ENCODE measurements around the gene SAE1. TPM values are rescaled to one million over a fixed set of nuclear protein-coding genes. Genes with fewer than 3 reads are reported as not detected.
A peak's percentile ranks its signal among the peaks of the same experiment; 100 is the strongest.

Gene SAE1
- total and polyA plus RNA-seq, 2 experiments from 2014 or later = 115 to 236 TPM

DNA sequence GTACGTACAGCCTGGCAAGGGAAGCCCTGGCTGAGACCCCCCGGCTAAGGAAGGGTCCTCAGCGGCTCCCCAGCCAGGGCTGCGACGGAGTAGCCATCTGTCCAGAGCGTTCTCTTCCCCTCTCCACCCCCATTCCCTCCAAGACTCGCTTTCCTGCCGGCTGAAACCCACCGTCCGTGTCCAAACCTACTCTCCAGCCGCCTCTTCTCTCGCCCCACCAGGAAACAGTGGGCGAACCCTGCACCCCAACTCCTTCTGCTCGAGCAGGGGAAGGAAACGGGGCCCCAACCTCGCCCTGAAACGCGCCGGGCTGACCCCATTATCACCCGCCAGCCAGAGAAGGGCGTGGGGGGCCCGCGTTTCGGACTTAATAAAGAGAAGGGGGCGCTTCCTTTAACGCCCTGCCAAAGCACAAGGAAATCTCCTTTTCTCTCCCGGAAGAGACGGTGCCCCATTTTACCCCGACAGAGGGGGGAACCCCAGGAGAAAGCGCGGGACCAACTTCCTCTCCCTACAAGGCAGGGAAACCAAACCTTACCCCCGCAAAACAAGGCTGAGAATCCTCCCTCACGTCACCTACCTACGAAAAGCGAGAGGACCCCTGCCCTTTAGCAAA is 19.5 kb upstream of the SAE1 start (continued):
- TF ChIP-seq CTCF (conservative IDR thresholded peaks at IDR 0.05; ENCODE audit: low read depth in 2 of 2) (no peak), STAT1 (IDR thresholded peaks at IDR 0.05; ENCODE audit: unreplicated experiment) (no peak)

GRCh38 chr19:47111682-47112165 is 18.9 kb upstream of the SAE1 start:
- Histone ChIP-seq H3K79me2 (replicated peaks; ENCODE audit: insufficient read depth) (peaks cover 41% of the 10 kb centered on the region), H3K4me1 (ENCODE audit: insufficient read depth) (peaks cover 31% of the 10 kb centered on the region), H3K4me2 (peak overlapping the region; percentile 93), H3K36me3 (ENCODE audit: insufficient read depth) (no peaks in the 10 kb centered on the region), H2AFZ (no peak overlapping the region), H3F3A (replicated peaks; ENCODE audit: low read depth) (peaks cover 17% of the 10 kb centered on the region; the same call in 1 of the 2 replicates), H3K9me2 (ENCODE audit: insufficient read depth) (no peaks in the 10 kb centered on the region), H3K27ac (ENCODE audit: low read depth) (peak overlapping the region; percentile 96), H4K20me1 (replicated peaks; ENCODE audit: insufficient read depth) (no peaks in the 10 kb centered on the region), H3K27me3 (ENCODE audit: insufficient read depth) (no peaks in the 10 kb centered on the region), H3K4me3 (peak overlapping the region; percentile 92)
- TF ChIP-seq POLR2AphosphoS5 (IDR thresholded peaks at IDR 0.05; ENCODE audit: low read depth) = no peak
- no peak for TF ChIP-seq EZH2 (IDR thresholded peaks at IDR 0.05; ENCODE audit: low read depth, unreplicated experiment)
- TF ChIP-seq NANOG (IDR thresholded peaks at IDR 0.05; ENCODE audit: borderline replicate concordance) = no peak
- TF ChIP-seq JUNB (IDR thresholded peaks at IDR 0.05; ENCODE audit: unreplicated experiment) = no peak
- TF ChIP-seq ETS1 (IDR thresholded peaks at IDR 0.05) = no peak
- TF ChIP-seq STAT1 (IDR thresholded peaks at IDR 0.05; ENCODE audit: unreplicated experiment) = no peak
- TF ChIP-seq CREB1 (CRISPR knock-in tag; IDR thresholded peaks at IDR 0.05; ENCODE audit: low read depth) = no peak
- TF ChIP-seq, protein P1, sequence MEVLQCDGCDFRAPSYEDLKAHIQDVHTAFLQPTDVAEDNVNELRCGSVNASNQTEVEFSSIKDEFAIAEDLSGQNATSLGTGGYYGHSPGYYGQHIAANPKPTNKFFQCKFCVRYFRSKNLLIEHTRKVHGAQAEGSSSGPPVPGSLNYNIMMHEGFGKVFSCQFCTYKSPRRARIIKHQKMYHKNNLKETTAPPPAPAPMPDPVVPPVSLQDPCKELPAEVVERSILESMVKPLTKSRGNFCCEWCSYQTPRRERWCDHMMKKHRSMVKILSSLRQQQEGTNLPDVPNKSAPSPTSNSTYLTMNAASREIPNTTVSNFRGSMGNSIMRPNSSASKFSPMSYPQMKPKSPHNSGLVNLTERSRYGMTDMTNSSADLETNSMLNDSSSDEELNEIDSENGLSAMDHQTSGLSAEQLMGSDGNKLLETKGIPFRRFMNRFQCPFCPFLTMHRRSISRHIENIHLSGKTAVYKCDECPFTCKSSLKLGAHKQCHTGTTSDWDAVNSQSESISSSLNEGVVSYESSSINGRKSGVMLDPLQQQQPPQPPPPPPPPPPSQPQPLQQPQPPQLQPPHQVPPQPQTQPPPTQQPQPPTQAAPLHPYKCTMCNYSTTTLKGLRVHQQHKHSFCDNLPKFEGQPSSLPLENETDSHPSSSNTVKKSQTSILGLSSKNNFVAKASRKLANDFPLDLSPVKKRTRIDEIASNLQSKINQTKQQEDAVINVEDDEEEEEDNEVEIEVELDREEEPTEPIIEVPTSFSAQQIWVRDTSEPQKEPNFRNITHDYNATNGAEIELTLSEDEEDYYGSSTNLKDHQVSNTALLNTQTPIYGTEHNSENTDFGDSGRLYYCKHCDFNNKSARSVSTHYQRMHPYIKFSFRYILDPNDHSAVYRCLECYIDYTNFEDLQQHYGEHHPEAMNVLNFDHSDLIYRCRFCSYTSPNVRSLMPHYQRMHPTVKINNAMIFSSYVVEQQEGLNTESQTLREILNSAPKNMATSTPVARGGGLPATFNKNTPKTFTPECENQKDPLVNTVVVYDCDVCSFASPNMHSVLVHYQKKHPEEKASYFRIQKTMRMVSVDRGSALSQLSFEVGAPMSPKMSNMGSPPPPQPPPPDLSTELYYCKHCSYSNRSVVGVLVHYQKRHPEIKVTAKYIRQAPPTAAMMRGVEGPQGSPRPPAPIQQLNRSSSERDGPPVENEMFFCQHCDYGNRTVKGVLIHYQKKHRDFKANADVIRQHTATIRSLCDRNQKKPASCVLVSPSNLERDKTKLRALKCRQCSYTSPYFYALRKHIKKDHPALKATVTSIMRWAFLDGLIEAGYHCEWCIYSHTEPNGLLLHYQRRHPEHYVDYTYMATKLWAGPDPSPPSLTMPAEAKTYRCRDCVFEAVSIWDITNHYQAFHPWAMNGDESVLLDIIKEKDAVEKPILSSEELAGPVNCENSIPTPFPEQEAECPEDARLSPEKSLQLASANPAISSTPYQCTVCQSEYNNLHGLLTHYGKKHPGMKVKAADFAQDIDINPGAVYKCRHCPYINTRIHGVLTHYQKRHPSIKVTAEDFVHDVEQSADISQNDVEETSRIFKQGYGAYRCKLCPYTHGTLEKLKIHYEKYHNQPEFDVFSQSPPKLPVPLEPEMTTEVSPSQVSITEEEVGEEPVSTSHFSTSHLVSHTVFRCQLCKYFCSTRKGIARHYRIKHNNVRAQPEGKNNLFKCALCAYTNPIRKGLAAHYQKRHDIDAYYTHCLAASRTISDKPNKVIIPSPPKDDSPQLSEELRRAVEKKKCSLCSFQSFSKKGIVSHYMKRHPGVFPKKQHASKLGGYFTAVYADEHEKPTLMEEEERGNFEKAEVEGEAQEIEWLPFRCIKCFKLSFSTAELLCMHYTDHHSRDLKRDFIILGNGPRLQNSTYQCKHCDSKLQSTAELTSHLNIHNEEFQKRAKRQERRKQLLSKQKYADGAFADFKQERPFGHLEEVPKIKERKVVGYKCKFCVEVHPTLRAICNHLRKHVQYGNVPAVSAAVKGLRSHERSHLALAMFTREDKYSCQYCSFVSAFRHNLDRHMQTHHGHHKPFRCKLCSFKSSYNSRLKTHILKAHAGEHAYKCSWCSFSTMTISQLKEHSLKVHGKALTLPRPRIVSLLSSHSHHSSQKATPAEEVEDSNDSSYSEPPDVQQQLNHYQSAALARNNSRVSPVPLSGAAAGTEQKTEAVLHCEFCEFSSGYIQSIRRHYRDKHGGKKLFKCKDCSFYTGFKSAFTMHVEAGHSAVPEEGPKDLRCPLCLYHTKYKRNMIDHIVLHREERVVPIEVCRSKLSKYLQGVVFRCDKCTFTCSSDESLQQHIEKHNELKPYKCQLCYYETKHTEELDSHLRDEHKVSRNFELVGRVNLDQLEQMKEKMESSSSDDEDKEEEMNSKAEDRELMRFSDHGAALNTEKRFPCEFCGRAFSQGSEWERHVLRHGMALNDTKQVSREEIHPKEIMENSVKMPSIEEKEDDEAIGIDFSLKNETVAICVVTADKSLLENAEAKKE (CRISPR knock-in tag; IDR thresholded peaks at IDR 0.05) = no peak
- TF ChIP-seq, protein P2, sequence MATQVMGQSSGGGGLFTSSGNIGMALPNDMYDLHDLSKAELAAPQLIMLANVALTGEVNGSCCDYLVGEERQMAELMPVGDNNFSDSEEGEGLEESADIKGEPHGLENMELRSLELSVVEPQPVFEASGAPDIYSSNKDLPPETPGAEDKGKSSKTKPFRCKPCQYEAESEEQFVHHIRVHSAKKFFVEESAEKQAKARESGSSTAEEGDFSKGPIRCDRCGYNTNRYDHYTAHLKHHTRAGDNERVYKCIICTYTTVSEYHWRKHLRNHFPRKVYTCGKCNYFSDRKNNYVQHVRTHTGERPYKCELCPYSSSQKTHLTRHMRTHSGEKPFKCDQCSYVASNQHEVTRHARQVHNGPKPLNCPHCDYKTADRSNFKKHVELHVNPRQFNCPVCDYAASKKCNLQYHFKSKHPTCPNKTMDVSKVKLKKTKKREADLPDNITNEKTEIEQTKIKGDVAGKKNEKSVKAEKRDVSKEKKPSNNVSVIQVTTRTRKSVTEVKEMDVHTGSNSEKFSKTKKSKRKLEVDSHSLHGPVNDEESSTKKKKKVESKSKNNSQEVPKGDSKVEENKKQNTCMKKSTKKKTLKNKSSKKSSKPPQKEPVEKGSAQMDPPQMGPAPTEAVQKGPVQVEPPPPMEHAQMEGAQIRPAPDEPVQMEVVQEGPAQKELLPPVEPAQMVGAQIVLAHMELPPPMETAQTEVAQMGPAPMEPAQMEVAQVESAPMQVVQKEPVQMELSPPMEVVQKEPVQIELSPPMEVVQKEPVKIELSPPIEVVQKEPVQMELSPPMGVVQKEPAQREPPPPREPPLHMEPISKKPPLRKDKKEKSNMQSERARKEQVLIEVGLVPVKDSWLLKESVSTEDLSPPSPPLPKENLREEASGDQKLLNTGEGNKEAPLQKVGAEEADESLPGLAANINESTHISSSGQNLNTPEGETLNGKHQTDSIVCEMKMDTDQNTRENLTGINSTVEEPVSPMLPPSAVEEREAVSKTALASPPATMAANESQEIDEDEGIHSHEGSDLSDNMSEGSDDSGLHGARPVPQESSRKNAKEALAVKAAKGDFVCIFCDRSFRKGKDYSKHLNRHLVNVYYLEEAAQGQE (IDR thresholded peaks at IDR 0.05; ENCODE audit: unreplicated experiment) = no peak
- TF ChIP-seq ZNF114 (CRISPR knock-in tag; IDR thresholded peaks at IDR 0.05) = no peak
- TF ChIP-seq EZH2phosphoT487 (IDR thresholded peaks at IDR 0.05; ENCODE audit: unreplicated experiment) = no peak
- H3K4me1 Mint-ChIP-seq = peaks cover 42% of the 10 kb centered on the region
- no peak for DNase-seq (ENCODE audit: low spot score)
- H3K27me3 Mint-ChIP-seq (ENCODE audit: insufficient read depth, low read depth, poor library complexity) = peaks cover 25% of the 10 kb centered on the region
- no peaks in the 10 kb centered on the region; the same call in 2 of the 3 replicates for H3K9me3 Mint-ChIP-seq
- H3K4me3 Mint-ChIP-seq = peak overlapping the region; percentile 94
- peaks cover 46% of the 10 kb centered on the region for H3K36me3 Mint-ChIP-seq (ENCODE audit: low read depth)
- peak overlapping the region; percentile 99 for H3K27ac Mint-ChIP-seq
- ATAC-seq = no peak

All from GM23338 (cell line).